IgD-negative memory B cell (primary cell): Measurements from ENCODE around the gene NEGR1. TPM values are rescaled to one million over a fixed set of nuclear protein-coding genes. Genes with fewer than 3 reads are reported as not detected.

Experiments
- H3K27ac Mint-ChIP-seq, 3 donors: one replicate each; pipeline ENCODE4 v1.8.0; 2020 to 2022; ENCODE audit warnings: mild to moderate bottlenecking in 3 of 3, mixed read lengths in 3 of 3, moderate library complexity in 1 of 3
- H3K27me3 Mint-ChIP-seq: one replicate; pipeline ENCODE4 v1.8.0; 2021; ENCODE audit warnings: mixed read lengths
- H3K36me3 Mint-ChIP-seq: one replicate; pipeline ENCODE4 v1.8.0; 2020; ENCODE audit warnings: mild to moderate bottlenecking, mixed read lengths
- H3K4me1 Mint-ChIP-seq, 3 donors: one replicate each; pipeline ENCODE4 v1.8.0; 2020 to 2022; ENCODE audit warnings: mixed read lengths in 3 of 3, mild to moderate bottlenecking in 1 of 3
- H3K4me3 Mint-ChIP-seq, 4 donors: one replicate each; pipeline ENCODE4 v1.8.0; 2020 to 2022; ENCODE audit warnings: mild to moderate bottlenecking in 4 of 4, mixed read lengths in 4 of 4, moderate library complexity in 3 of 4
- H3K9me3 Mint-ChIP-seq, 3 donors: one replicate each; pipeline ENCODE4 v1.8.0; 2020 to 2021; ENCODE audit warnings: mixed read lengths in 3 of 3, mild to moderate bottlenecking in 1 of 3
- polyA plus RNA-seq: library from polyadenylated mRNA; unstranded; fragments of 300-500 nt; fragmentation: Illumina TruSeq; gene quantifications from one replicate; pipeline ENCODE4 v1.2.3, GENCODE V29; 2021

The NEGR1 gene
- polyA plus RNA-seq, 1 donor from 2014 or later, result not detected

DNA sequence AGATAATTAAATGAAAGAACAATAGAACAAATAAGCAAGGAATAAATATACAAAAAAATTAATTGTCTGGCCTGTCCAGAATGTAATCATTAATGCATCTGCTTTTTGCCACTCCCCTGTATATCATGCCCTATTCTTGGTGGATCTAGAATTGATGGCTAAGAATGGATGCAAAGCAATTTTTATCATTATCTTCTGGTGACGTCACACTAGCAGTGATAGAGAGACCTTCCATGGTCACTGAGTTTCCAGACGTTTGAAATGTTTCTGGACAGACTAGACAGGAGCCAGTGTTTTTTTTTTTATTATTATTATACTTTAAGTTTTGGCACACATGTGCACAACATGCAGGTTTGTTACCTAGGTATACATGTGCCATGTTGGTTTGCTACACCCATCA lies 563.0 kb downstream of the NEGR1 start:
- Mint-ChIP-seq H3K9me3 (peaks cover 2 to 8% (median 3%) of the 10 kb centered on the region in 3 donors), H3K36me3 (no peaks in the 10 kb centered on the region), H3K4me1 (no peaks in the 10 kb centered on the region), H3K27ac (no peak overlapping the region), H3K4me3 (no peak overlapping the region), H3K27me3 (no peaks in the 10 kb centered on the region)

DNA sequence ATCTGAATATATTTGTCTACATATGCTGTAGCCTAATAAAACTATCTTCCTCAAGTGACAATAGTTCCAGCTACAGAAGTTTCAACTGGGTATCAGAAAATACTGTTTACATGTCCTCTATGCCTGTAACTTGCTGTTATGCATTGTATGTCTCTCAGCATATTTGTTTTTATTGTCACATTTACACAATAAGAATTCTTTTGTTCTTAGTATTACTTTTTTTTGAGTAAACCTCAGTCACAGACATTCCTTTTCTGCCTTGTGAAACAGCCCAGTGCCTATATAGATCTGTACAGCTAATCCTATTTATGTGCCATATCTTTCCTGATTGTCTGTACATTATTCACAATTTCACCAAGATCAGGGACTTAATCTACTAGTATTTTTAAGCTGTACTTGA lies 565.2 kb downstream of the NEGR1 start:
- Mint-ChIP-seq H3K27ac (no peak overlapping the region), H3K4me3 (no peak overlapping the region), H3K9me3 (peaks cover 2 to 8% (median 3%) of the 10 kb centered on the region in 3 donors), H3K4me1 (no peaks in the 10 kb centered on the region), H3K36me3 (peaks cover 2% of the 10 kb centered on the region), H3K27me3 (no peaks in the 10 kb centered on the region)

DNA sequence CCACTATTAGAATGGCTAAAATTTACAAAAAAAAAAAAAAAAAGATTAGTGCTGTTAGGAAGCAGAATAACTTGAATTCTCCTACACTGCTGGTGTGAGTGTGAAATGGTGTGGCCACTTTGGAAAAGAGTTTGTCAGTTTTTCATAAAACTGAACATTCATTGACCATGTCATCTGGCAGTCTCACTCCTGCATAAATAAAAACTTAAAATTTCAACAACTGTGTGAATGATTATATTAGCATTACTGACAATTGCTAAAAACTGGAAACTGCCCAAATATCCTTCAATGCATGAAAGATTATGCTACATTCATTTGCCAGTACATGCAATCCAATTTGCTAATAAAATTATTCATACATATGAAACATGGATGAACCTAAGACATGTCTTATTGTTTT lies 570.9 kb downstream of the NEGR1 start:
- Mint-ChIP-seq H3K27me3 (no peaks in the 10 kb centered on the region), H3K36me3 (peaks cover 2% of the 10 kb centered on the region), H3K4me1 (peaks cover 0 to 1% (median 0%) of the 10 kb centered on the region in 3 donors), H3K4me3 (no peak overlapping the region), H3K9me3 (peaks cover 7 to 8% (median 8%) of the 10 kb centered on the region in 3 donors), H3K27ac (no peak overlapping the region)

DNA sequence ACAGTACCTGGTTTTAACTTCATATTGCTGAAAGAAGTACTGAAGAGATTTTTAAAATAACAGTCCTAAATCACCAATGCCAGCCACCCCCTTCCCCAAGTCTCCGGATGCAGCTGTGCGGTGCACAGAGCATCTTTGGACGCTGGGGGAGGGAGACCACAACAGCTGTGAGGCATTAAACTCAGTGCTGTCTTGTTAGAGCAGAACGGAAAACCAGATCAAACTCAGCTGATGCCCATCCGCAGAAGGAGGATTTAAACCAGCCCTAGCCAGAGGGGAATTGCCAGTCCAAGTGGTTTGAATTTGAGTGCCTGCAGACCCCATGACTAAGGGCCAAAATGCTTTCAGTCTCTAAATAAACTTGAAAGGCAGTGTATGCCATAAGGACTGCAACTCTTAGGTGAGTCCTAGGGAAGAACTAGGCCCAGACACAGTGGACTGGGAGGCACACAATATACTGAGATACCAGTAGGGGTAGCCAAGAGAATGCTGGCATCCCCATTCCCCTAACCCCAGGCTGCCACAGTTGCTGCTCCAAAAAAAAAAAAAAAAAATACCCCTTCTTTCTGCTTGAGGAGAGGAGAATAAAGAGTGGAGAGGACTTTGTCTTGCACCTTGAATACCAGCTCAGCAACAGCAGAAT lies 576.2 kb downstream of the NEGR1 start:
- Mint-ChIP-seq H3K27ac (no peak overlapping the region), H3K4me3 (no peak overlapping the region), H3K36me3 (no peaks in the 10 kb centered on the region), H3K27me3 (no peaks in the 10 kb centered on the region), H3K4me1 (peaks cover 0 to 1% (median 0%) of the 10 kb centered on the region in 3 donors), H3K9me3 (peaks cover 4 to 11% (median 7%) of the 10 kb centered on the region in 3 donors)

DNA sequence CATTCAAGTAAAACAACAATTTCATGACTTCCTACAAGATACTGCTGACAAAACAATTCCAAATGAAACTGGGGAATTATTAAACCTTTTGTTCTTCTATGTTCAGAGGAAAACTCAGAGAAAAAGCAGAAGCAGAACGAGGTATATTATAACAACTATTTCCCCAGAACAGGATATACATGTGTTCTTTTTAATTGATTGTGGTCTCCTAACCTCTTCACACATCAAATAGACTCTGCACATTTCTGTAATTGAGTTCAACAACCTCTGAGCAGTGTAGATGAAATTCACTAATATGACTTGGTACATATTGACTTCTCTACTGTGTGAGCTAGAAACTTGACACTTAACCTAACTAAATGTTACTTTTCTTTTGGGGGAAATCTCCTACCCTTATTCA lies 584.2 kb downstream of the NEGR1 start:
- no peak overlapping the region for H3K27ac Mint-ChIP-seq
- H3K4me1 Mint-ChIP-seq, result no peaks in the 10 kb centered on the region
- H3K36me3 Mint-ChIP-seq, result no peaks in the 10 kb centered on the region
- no peak overlapping the region for H3K4me3 Mint-ChIP-seq
- no peaks in the 10 kb centered on the region for H3K27me3 Mint-ChIP-seq
- peaks cover 2 to 4% (median 3%) of the 10 kb centered on the region in 3 donors for H3K9me3 Mint-ChIP-seq

DNA sequence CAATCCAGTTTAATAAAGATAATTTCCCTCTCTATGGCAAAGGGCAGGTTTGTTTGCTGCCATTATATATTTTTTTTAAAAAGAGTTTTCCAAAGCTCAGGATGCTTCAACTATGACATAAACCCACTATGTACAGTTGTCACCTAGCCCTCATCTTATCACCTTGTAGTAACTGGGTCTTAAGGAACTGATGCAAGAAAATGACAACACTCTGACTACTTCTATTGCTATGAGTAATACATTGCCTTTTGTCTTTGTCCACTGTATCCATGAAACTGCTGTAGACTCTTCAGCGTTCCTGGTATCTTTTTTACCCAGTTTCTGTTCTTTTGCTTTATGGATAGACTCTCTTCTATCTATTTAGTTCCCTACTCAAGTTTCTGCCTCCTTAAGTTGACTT lies 586.5 kb downstream of the NEGR1 start:
- Mint-ChIP-seq H3K9me3 (peaks cover 1 to 4% (median 3%) of the 10 kb centered on the region in 3 donors), H3K27me3 (no peaks in the 10 kb centered on the region), H3K4me3 (no peak overlapping the region), H3K4me1 (no peaks in the 10 kb centered on the region), H3K27ac (no peak overlapping the region), H3K36me3 (no peaks in the 10 kb centered on the region)

DNA sequence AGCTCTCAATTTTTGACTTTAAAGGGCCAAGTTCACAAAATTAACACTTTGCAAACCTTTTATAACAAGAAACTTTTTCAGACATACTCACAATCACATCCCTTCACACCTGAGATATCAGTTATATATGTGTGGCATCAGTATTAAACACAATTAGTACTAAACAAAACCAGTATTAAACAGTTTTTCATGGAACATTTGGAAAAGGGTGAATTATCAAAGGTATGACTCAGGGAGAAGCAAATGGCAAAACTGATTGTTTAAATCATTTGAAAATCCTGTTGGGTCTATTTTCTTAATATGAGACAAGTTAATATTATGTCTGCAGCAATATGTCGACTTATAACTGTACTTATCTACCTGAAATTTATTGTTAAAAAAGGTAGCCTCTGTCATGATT lies 587.3 kb downstream of the NEGR1 start:
- Mint-ChIP-seq H3K9me3 (peaks cover 0 to 3% (median 1%) of the 10 kb centered on the region in 3 donors), H3K4me3 (no peak overlapping the region), H3K27me3 (no peaks in the 10 kb centered on the region), H3K27ac (no peak overlapping the region), H3K36me3 (no peaks in the 10 kb centered on the region), H3K4me1 (no peaks in the 10 kb centered on the region)

DNA sequence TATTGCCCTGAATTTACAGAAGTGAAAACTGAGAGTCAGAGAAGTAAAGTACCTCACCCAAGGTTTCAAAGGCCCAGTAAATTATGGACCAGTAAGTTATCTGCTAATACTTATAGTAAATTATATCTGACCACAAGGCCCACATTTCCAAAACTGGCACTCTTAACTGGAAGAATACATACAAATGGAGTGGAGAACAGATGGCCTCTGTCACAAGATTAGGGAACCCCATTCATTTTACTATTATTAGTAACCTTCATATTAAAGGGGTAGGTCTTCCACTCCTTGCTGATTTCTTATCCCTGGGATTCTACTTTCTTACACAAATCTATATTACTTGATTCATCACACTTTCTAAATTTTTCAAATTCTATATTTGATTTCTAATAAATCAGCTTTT lies 588.8 kb downstream of the NEGR1 start:
- Mint-ChIP-seq H3K4me3 (no peak overlapping the region), H3K9me3 (peaks cover 0 to 3% (median 3%) of the 10 kb centered on the region in 3 donors), H3K27me3 (no peaks in the 10 kb centered on the region), H3K36me3 (no peaks in the 10 kb centered on the region), H3K27ac (no peak overlapping the region), H3K4me1 (no peaks in the 10 kb centered on the region)

DNA sequence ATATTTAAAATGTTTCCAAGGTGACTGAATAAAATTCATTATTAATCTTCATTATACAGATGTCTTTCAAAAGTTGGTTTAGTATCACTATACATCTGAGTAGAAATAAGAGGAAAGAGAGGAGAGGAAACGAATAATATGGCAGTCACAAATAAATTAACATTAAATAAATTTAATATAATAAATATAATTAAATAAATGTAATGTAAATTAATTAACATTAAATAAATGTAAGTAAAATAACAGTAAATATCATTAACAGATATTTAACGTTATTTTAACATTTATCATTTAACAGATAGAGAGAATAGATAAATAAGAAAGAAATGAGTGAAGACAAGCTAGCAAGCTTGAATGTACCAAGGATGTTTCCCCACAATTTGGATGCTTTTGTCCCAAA lies 592.7 kb downstream of the NEGR1 start:
- Mint-ChIP-seq H3K36me3 (no peaks in the 10 kb centered on the region), H3K4me3 (no peak overlapping the region)

DNA sequence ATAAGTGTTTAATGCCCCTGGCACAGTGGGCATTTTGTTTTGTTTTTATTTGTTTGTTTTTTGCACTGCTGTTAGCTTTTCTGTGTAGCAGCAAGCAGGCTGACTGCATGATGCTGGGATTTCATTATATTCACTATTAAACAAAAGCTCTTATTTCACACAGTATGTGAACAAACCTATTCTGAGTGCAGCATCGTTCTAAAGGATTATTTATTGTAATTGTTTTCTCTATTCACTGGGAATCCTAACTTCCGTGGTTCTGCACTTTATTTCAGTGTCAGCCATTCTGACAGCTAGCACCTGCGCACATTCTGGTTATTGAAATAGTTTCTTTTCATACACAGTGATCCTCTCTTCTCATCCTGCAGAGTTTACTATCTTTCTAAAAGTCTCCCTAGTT lies 595.0 kb downstream of the NEGR1 start:
- H3K27me3 Mint-ChIP-seq, result no peaks in the 10 kb centered on the region
- H3K36me3 Mint-ChIP-seq, result no peaks in the 10 kb centered on the region
- peaks cover 0 to 3% (median 0%) of the 10 kb centered on the region in 3 donors for H3K9me3 Mint-ChIP-seq
- no peak overlapping the region for H3K27ac Mint-ChIP-seq
- no peaks in the 10 kb centered on the region for H3K4me1 Mint-ChIP-seq
- H3K4me3 Mint-ChIP-seq, result no peak overlapping the region

More for the DNA sequence above, 592.7 kb downstream of the NEGR1 start:
- Mint-ChIP-seq H3K9me3 (peaks cover 0 to 3% (median 0%) of the 10 kb centered on the region in 3 donors), H3K27ac (no peak overlapping the region), H3K27me3 (no peaks in the 10 kb centered on the region), H3K4me1 (no peaks in the 10 kb centered on the region)

DNA sequence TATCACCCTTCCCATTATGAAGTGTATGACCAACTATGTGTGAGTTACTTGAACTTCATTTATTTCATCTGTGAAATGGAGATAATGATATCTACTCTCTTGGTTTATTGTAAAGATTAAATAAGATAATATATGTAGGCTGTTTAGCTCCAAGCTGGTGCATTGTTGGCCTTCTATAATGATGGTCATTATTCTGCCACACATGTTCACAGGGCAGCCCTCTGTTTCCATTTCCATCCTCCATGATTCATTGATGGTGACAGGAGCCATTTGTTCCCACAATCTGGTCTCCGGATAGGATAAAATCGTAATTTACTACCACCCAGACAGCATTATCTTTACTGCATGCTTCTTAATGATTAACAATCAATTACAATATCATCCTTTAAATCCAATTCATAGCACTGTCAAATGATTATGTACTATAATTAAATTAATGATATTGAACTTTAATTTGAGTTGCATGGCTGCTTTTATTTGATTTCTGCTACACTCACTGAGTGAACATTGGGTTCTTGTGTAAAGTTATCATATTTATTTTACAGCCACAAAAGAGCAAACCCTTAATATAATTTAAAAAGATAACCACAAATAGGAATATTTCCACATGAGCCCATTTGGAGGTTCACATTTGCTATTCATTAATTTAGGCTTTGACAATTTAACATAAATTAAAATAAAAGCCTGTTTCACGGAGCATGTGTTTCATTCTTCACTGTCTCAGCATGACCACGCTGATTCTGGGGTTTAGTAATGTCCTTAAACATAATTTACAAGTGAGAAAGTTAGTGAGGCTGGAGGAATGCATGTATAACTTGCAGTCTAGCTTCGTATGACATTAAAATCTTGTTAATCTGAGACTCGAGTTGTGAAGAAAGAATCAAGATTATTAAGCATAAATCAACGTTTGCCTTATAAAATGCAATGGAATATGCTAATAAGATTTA lies 605.1 kb downstream of the NEGR1 start:
- no peaks in the 10 kb centered on the region for H3K27me3 Mint-ChIP-seq
- peaks cover 0 to 3% (median 0%) of the 10 kb centered on the region in 3 donors for H3K9me3 Mint-ChIP-seq
- no peaks in the 10 kb centered on the region for H3K4me1 Mint-ChIP-seq

DNA sequence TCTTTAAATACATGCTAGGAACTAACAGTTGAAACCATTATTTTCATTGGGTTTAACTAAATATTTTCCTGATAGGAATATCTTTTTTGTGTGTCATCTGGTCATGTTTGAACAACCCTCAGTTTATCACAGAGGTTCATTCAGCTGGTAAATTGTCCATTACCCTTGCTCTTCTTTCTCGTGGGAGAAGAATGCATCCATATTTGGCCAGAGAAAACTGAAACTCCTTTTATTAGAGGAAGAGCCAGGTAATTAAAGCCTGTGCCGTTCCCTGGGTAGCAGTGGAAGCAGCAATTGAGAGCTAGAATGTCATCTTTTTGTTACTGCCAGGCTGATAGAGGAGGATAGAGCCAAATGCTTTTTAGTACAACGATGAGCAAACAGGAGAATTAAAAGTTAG lies 614.3 kb downstream of the NEGR1 start:
- Mint-ChIP-seq H3K36me3 (no peaks in the 10 kb centered on the region), H3K9me3 (peaks cover 0 to 6% (median 2%) of the 10 kb centered on the region in 3 donors), H3K4me1 (no peaks in the 10 kb centered on the region), H3K4me3 (no peak overlapping the region), H3K27ac (no peak overlapping the region), H3K27me3 (no peaks in the 10 kb centered on the region)

More for the DNA sequence above, 605.1 kb downstream of the NEGR1 start:
- H3K4me3 Mint-ChIP-seq, result no peak overlapping the region
- no peak overlapping the region for H3K27ac Mint-ChIP-seq
- no peaks in the 10 kb centered on the region for H3K36me3 Mint-ChIP-seq

DNA sequence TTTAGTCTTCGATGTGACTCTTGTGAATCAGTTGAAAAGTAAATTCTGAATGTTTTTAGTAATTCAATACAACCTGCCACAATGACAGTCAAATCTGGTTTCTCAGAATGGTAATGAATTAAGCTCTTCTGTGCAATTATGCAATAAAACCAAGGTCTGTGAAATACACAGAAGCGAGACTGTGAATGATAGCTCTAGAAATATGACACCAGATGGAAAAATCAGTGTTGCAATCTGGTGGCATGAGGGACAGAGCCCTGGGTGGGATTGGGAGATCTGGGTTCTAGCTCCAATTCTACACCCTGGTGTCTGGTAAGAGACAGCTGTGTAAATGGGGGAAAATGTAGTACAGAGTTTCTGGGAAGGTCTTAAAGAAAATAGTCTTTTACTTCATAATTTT lies 615.1 kb downstream of the NEGR1 start:
- Mint-ChIP-seq H3K27ac (no peak overlapping the region), H3K9me3 (peaks cover 0 to 6% (median 2%) of the 10 kb centered on the region in 3 donors), H3K4me1 (no peaks in the 10 kb centered on the region), H3K27me3 (no peaks in the 10 kb centered on the region), H3K36me3 (no peaks in the 10 kb centered on the region), H3K4me3 (no peak overlapping the region)

DNA sequence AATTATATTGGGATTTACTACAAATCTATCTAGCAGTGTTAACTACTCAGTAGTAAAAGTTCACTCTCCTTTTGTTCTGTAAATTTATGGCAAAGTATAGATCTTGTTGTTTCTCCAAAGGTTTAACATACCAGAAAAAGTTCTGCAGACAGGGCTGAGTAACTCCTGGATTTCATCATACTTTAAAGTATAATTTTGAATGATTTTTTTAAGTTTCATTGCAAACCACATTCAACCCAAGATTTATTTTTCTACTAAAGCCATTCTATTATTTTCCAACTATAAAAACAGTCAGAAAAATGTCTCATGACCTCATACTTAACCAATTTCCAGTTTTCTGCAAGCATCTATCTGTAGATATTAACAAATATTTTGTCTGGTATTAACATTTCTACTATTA lies 615.7 kb downstream of the NEGR1 start:
- H3K36me3 Mint-ChIP-seq, result no peaks in the 10 kb centered on the region
- H3K27me3 Mint-ChIP-seq, result no peaks in the 10 kb centered on the region
- H3K4me1 Mint-ChIP-seq, result no peaks in the 10 kb centered on the region
- H3K27ac Mint-ChIP-seq, result no peak overlapping the region
- no peak overlapping the region for H3K4me3 Mint-ChIP-seq
- peaks cover 0 to 6% (median 2%) of the 10 kb centered on the region in 3 donors for H3K9me3 Mint-ChIP-seq

DNA sequence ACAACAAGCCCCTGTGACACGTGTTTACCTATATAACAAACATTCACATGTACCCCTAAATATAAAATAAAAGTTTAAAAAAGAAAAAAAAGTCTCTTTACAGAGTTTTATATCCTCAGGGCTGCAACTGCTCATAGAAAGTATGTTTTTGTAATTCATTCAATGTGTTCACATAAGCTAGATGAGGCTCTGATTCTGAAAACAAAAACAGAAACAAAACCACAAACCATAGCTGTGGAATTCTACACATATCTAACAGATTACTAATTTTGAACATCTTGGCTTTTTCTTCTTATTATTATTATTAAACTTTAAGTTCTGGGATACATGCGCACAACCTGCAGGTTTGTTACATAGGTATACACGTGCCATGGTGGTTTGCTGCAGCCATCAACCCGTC lies 621.9 kb downstream of the NEGR1 start:
- Mint-ChIP-seq H3K9me3 (peaks cover 0 to 5% (median 4%) of the 10 kb centered on the region in 3 donors), H3K27me3 (no peaks in the 10 kb centered on the region), H3K27ac (no peak overlapping the region), H3K36me3 (no peaks in the 10 kb centered on the region), H3K4me1 (no peaks in the 10 kb centered on the region), H3K4me3 (no peak overlapping the region)
